Lung (tissue), 12 donors: ENCODE measurements around the gene TTLL3. TPM values are rescaled to one million over a fixed set of nuclear protein-coding genes. Genes with fewer than 3 reads are reported as not detected.
"Not testable (repeated sequence)": the region's sequence is repeated elsewhere in the genome, so short reads cannot be mapped to it uniquely, and the experiment has no call there.

Experiments used
- ATAC-seq: fragments of 200-7000 bp; cut with Tn5 transposase; one replicate; pipeline ENCODE4 v1.9.1; 2020; ENCODE audit warnings: moderate number of reproducible peaks; ENCODE audit not compliant: insufficient read depth, low FRiP score
- DNase-seq, 3 donors: peaks; one replicate each; pipeline ENCODE4 v3.0.0-alpha.2; 2013 to 2017
- H3K27ac ChIP-seq, 2 donors: one replicate each; pipeline ENCODE4 v1.5.1; 2013; ENCODE audit warnings: mild to moderate bottlenecking in 2 of 2, moderate library complexity in 2 of 2, control low read depth in 1 of 2, inconsistent platforms in 1 of 2, low read depth in 1 of 2, low read length in 1 of 2
- H3K27me3 ChIP-seq, 3 donors: one replicate each; pipeline ENCODE4 v1.5.1; 2013; ENCODE audit warnings: low read length in 2 of 3; ENCODE audit not compliant: control insufficient read depth in 3 of 3, insufficient read depth in 3 of 3
- H3K36me3 ChIP-seq, 4 donors: one replicate each; pipeline ENCODE4 v1.5.1; 2013; ENCODE audit warnings: low read length in 4 of 4, mild to moderate bottlenecking in 1 of 4, moderate library complexity in 1 of 4; ENCODE audit not compliant: control insufficient read depth in 4 of 4, insufficient read depth in 4 of 4
- H3K4me1 ChIP-seq, 5 donors: one replicate each; pipeline ENCODE4 v1.5.1; 2013; ENCODE audit warnings: low read length in 5 of 5, mild to moderate bottlenecking in 2 of 5, moderate library complexity in 1 of 5; ENCODE audit not compliant: control insufficient read depth in 5 of 5, insufficient read depth in 5 of 5
- H3K4me3 ChIP-seq: one replicate; pipeline ENCODE4 v1.5.1; 2013; ENCODE audit warnings: mild to moderate bottlenecking, control low read depth, moderate library complexity
- H3K9ac ChIP-seq, 2 donors: one replicate each; pipeline ENCODE4 v1.5.1; 2013; ENCODE audit warnings: low read length in 2 of 2, control low read depth in 1 of 2; ENCODE audit not compliant: insufficient read depth in 1 of 2
- H3K9me3 ChIP-seq, 4 donors: one replicate each; pipeline ENCODE4 v1.5.1; 2013; ENCODE audit warnings: low read length in 3 of 4, mild to moderate bottlenecking in 1 of 4, moderate library complexity in 1 of 4; ENCODE audit not compliant: control insufficient read depth in 4 of 4, insufficient read depth in 3 of 4
- CTCF ChIP-seq: IDR thresholded peaks from 2 replicates; pipeline ENCODE4 v1.5.1; 2012; ENCODE audit warnings: mild to moderate bottlenecking; ENCODE audit errors: control extremely low read depth, extremely low read depth
- WGBS, 2 donors: extraction: QIAGEN DNeasy Blood & Tissue Kit; methylation state at CpG; one replicate each; pipeline ENCODE4 v1.1.7; 2013; 5-methylcytosine and 5-hydroxymethylcytosine counted together
- polyA plus RNA-seq, 2 donors: library from polyadenylated mRNA; stranded (reverse); fragments of 200-250 nt; gene quantifications; one replicate each; pipeline ENCODE4 v1.2.1, GENCODE V29; 2013
- total RNA-seq, 2 donors: library from RNA; depleted of rRNA in 1 of 2; stranded (reverse); fragments of >200 nt in 1 of 2; gene quantifications; one replicate each; pipeline ENCODE4 v1.2.1, GENCODE V29; 2014 to 2021
- donor health status: control.
- donor health status: control.
- donor health status: Bipolar disorder and iron deficiency.
- donor health status: healthy.
- donor health status: DM: yes; HTN: yes; CAD: no.

TTLL3 gene
- total and polyA plus RNA-seq, 4 donors, result 28.4 to 82.3 (median 37.5) TPM

DNA sequence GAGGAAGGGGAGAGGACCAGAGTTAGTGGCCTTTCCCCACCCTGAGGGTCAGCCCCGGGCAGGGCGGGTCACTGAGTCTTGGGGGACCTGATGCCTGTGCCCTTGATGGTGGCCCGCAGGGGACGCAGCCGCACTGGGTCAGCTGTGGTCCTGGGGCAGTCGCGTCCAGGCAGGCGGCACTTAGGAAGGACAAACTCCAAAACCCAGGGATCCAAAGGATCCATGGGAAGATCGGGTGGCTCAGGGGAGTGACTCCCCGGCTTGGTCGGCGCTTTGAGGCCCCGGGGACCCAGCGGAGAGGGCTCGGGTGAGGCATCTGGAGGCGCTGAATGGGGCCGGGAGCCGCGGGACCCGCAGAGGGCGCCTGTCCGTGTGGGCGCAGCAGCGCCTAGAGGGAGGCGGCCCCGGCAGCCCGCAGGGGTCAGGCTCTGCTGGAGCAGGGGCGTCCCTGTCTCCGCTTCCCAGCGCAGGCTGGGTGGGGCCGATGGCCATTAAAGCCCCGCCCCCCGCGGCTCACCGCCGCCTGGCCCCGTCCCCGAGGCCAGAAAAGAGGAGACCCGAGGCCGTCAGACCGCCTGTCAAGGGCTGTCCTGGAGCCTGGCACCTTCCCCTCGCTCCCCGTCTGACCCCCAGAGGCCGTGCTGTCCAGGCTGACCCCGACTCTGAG lies 52.5 kb downstream of the TTLL3 start:
- Histone ChIP-seq H3K27ac (no peak overlapping the region), H3K4me1 (peaks cover 0 to 29% (median 6%) of the 10 kb centered on the region in 5 donors), H3K9ac (peak overlapping the region in 1 of 2 donors; percentile 37), H3K27me3 (no peaks in the 10 kb centered on the region), H3K9me3 (no peaks in the 10 kb centered on the region), H3K36me3 (no peaks in the 10 kb centered on the region), H3K4me3 (peak overlapping the region; percentile 6)
- DNase-seq (peak; percentile 62 to 73 (median 66)), ATAC-seq (peak; percentile 40)
- TF ChIP-seq CTCF, result no peak
- 19 to 24% methylated on average over 28 to 45 of the region's 45 CpGs for WGBS, 2 donors

GRCh38 chr3:9863058-9863772 lies 53.2 kb downstream of the TTLL3 start:
- Histone ChIP-seq H3K9me3 (no peaks in the 10 kb centered on the region), H3K4me3 (no peak overlapping the region), H3K9ac (no peak overlapping the region), H3K27ac (no peak overlapping the region), H3K4me1 (peaks cover 0 to 29% (median 6%) of the 10 kb centered on the region in 5 donors), H3K27me3 (no peaks in the 10 kb centered on the region), H3K36me3 (no peaks in the 10 kb centered on the region)
- DNase-seq (no peak), ATAC-seq (no peak)
- WGBS, 2 donors, result 69 to 72% methylated on average over 22 of the region's 22 CpGs
- TF ChIP-seq CTCF, result no peak

DNA sequence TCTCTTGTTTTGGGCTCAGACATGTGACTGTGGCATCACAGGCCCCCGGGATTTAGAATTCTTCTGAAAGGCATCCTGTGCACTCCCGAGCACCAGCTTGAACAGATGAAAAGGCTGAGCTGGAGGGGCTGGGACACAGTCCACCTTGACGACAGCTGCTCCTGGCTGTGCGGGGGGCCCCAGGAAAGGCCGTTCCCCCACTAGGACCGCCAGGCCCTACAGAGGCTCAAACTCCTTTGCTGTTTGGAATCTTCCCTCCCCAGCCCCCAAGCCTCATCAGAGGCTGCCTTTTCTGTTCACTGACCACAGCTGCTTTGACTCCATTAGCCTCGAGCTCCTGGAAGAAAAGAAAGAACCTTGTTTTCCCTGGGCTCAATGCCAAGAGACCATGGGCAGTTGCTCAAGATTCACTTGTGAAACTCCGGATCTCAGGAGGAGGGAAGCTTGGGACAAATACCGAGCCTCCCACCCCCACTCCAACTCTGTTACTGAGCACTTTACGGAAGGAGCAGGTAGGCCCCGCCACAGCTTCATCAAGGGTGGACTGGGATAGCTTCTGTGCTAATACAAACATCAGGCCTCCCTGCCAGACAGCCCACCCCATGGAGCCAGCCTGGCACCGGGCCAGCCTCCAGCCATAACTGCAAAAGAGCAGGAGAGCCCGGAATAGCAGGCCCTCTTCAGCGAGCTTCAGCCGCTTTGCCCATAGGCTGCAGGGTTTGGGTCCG lies 54.3 kb downstream of the TTLL3 start:
- DNase-seq (peak; percentile 92 to 97 (median 97)), ATAC-seq (peak; percentile 68)
- Histone ChIP-seq H3K36me3 (no peaks in the 10 kb centered on the region), H3K4me3 (no peak overlapping the region), H3K9me3 (no peaks in the 10 kb centered on the region), H3K27me3 (no peaks in the 10 kb centered on the region), H3K4me1 (peaks cover 0 to 29% (median 6%) of the 10 kb centered on the region in 5 donors), H3K27ac (peak overlapping the region in 1 of 2 donors; percentile 51), H3K9ac (peak overlapping the region in 1 of 2 donors; percentile 28)
- 32 to 46% methylated on average over 16 of the region's 16 CpGs for WGBS, 2 donors
- TF ChIP-seq CTCF, result no peak

- WGBS, 2 donors, result 83 to 91% methylated on average over 10 of the region's 10 CpGs
- H3K4me3 ChIP-seq, H3K9me3 ChIP-seq, DNase-seq, ATAC-seq, H3K9ac ChIP-seq, H3K27me3 ChIP-seq, H3K27ac ChIP-seq, H3K36me3 ChIP-seq: not testable (repeated sequence)
- H3K4me1 ChIP-seq, result peaks cover 0 to 29% (median 6%) of the 10 kb centered on the region in 5 donors
Measured at GRCh38 chr3:9865125-9865637, 55.1 kb downstream of the TTLL3 start.
